OCI-M2 (cell line): ENCODE results near the gene MECR.
"Not testable (repeated sequence)": the region's sequence is repeated elsewhere in the genome, so short reads cannot be mapped to it uniquely, and the experiment has no call there.

ENCODE experiments used
- DNase-seq: peaks from one replicate; lab custom pipeline; 2025; ENCODE audit not compliant: unreplicated experiment; lab: John Stamatoyannopoulos, UW

MECR gene

DNA sequence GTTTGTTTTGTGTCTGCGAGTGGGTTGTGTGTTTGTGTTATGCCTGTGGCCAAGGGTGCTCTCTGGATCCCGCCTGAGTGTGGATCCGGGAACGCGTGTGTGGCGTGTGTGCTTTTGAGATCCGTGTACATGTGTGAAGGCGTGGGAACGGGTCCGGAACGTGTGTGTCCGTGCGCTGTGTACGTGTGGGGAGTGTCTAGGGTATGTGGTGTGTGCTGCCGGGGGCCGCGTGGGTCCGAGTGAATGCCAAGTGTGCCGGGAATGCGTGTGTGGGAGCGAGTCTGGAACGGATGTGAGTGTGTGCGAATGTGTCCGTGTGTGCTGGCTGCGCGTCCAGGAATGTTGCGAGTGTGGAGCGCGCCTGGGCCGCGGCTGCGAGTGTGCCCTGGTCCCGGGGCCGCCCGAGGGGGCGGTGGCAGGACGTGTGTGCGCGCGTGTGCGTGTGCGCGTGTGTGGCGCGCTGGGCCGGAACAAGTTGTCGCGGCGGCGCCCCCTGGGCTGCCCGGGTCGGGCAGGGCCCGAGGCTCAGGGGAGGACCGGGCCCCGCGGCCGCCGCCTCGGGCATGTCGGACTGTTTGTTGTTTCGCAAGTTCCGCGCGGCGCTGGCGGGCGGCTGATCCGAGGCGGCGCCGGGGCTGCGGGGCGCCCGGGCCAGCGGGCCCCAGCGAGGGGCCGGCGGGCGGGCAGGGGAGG is 6.5 kb upstream of the MECR start:
- DNase-seq, result no peak

DNA sequence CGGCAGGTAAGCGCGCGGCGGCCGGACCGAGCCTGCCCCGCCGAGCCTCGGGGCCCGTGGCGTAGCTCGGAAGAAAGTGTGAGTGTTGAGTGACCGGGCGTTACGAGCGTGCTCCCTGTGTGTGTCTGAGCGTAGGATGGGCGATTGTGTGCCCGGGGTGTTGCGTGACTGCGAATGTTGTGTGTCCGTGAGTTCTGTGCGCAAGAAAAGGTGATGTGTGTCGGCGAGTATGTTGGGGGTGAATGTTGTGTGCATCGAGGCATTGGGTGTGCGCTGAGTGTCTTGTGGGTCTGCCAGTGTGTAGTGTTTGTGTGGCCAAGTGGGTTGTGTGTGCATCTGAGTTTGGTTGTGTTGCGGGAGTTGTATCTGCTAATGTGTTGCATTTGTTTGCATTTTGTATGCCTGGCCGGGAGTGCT is 6.0 kb upstream of the MECR start:
- no peak for DNase-seq

- DNase-seq, result no peak
These were observed 5.4 kb upstream of the MECR start, which contains the start of gene PTPRU for GRCh38 chr1:29235955-29236711. TSS of gene PTPRU (plus strand) at chr1:29236522. CDS start at chr1:29236645, 123 bp downstream.

DNA sequence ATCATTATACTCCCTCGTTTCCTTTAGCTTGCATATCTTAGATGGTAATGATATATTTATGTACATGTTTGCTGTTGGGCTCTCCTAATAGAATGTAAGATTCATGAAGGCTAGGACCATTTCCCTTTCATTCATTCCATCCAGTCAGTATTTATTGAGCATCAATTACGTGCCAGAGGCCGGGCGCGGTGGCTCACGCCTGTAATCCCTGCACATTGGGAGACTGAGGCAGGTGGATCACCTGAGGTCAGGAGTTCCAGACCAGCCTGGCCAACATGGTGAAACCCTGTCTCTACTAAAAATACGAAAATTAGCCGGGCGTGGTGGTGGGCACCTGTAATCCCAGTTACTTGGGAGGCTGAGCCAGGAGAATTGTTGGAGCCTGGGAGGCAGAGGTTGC is 4.1 kb upstream of the MECR start:
- not testable (repeated sequence) for DNase-seq

DNA sequence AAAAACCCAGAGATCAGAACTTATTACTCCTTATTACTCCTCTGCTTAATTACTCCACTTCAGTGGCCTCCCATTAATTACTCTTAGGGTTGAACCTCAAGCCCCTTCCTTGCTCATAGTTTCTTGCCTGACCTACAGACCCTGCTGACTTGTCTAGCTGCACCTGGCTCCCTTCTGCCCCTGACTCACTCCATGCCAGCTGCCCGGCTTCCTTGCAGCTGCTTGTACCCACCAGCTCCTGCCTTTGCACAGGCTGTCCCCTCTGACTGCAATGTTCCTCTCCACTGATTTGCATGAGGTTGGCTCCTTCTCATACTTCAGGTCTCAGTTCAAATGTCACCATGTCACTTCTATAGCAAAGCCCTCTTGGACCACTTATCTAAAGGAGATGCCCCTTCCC is 3.7 kb upstream of the MECR start:
- DNase-seq, result no peak

- DNase-seq, result no peak
These were observed 3.0 kb upstream of the MECR start for GRCh38 chr1:29233693-29234092.

DNA sequence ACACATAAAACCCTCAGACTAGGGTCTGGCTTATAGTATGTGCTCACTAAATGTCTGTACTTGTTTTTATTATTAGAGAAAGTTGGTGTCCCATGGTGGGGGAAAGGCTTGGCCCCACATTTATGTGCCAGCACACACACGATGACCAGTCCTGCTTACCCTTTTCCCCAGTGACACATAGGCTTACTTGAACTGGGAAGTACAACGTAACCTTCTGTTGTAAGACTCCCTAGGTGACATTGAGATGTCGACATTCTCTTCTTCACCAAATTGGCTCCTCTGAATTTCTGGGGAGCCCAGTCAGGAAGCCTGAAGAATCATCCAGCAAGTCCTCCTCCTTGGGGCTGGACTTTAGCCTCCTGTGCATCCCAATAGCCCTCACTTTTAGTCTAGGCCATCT is 1.7 kb upstream of the MECR start:
- no peak for DNase-seq

GRCh38 chr1:29230204-29230552 is 556 bp downstream of the MECR start:
- no peak for DNase-seq

DNA sequence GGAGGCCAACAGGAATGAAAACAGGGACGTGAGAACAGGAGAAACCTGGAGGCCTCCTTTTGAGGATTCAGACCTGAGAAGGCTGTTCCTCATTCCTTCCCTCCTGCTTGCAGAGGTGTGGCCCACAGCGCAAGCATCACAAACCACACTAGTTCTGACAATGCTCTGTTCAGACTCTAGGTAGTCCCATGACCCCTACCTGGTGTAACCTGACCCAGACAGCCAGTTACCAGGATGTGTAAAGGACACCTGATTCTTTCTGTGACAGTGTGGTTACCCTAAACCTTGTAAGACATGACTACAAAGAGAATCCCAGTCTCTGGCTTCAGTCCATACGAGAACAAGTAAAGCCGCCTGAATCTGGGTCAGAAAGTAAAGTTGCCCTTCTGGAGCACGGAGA is 3.2 kb downstream of the MECR start:
- DNase-seq, result no peak

DNA sequence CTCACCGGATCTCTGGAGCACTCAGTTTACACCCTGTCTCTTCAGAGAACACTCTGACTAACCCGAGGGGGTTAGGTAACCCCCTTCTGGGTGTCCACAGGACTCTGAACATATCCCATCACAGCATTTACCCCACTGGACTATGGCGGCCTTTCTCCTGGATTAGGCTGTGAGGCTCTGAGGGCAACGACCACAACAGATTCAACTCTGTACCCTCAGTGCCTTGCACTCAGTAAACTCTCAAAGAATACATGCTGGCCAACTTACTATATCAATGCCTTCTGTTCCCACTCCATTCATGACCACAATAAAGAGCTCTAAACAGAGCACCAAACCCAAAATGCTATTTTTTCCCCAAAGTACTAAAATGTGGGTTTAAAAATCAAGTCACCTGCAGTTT is 5.4 kb downstream of the MECR start:
- no peak for DNase-seq

- no peak for DNase-seq
These were observed 6.3 kb downstream of the MECR start for GRCh38 chr1:29224356-29224837.

DNA sequence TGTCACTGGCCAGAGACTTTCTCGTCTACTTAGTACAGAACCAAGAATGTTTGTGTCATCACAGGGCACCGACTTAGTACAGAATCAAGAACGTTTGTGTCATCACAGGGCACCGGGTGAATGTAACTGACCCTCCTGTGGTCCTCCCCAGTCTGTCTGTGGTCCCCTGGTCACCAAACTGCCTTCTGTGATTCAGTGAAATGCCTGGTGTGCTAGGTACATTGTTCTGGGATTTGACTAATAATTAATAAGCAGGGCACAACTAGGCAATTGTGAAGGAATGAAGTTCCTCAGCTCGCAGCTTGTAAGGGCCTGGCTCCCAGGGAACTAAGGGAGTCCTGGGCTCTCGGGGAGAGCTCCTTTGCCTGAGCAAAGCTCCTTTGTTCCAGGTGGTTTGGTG is 7.2 kb downstream of the MECR start:
- no peak for DNase-seq

DNA sequence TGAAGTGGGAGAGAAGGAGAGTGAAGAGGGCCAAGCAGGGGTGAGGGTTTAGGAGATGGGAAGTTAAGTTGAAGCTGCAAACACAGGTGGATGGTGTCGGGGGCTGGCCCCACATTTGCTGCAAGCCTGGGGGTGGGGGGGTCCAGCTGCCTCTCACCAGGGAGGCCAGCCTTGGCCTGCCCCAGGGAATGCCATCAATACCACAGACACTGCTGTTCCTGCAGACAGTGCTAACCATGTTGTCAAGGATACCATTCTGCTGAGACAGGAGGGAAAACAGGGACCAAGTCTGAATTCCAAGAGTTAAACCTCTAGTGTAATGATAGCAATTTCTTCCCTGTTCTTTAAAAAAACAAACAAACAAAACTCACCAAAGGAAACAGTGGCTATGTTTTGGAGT is 8.0 kb downstream of the MECR start:
- no peak for DNase-seq

GRCh38 chr1:29222260-29222659 is 8.5 kb downstream of the MECR start:
- not testable (repeated sequence) for DNase-seq

DNA sequence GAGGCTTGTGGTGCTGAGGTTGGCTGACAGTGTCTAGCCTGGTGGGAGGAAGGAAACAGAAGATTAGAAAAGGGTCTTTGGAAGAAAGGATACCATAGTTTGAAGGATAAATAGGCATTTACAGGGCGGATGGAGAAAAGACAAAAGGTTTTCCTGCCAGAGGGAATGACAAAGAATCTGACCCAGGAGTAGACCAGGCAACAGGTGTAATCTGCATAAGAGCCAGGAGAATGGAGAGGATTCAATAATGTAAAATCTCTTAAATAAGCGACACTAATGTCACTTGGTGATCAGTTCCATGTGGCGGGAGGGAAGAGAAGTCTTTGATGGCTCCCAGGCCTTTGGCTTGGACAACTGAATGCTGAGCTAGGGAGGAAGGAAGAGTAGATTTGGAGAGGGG is 9.4 kb downstream of the MECR start:
- DNase-seq, result no peak

DNA sequence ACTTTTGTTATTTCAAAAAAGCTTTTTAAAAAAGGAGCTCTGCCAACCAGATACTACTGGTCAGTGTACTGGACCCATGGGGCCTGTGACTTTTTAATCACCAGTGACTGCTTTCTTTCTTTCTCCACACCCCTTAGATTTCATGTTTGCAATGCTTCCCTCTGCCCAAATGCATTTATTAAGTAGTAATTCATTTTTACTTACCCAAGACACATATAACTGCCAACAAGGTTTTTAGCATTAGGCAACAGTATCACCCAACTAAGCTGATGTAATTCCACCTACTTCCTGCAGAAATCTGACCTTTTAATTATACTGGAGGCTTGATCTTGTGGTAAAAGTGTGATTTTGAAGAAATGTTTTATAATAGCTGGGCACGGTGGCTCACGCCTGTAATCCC is 12.5 kb downstream of the MECR start:
- DNase-seq, result no peak

DNA sequence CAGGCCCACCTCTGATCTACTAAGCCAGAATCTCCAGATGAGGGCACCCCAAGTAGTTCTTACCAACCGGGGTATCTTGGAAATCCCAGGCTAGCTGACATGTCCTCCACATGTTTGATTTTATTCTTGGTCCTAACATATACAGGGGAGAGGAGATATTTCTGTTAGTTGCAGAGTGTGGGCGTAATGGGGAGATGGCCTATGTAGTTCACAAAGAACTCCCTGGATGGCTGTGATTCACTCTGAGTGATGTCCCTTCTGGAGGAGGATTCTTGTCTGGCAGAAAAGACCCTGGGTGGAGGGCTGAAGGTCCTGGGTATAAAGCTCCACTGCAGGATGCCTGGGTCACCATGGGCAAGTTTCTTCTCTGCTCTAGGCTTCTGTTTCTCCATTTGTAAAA is 13.1 kb downstream of the MECR start:
- no peak for DNase-seq

DNA sequence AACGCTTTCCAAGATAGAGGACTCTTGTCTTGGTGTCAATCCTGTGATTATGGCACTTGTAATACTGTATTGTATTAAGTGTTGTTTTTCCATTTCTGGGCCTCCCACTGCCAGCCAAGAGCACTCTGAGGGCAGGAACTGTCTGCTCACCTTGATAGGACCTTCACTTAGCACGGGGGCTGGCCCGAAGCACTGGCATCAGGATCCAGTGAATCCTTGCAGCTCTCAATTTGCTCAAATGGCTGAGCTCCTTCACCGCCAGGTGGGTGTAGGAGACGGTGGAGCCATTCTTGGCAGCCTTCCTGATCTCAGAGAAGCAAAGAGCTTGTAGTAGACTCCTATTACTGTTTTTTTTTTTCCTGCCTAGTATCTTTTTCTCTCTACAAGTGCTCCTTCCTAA is 17.7 kb downstream of the MECR start:
- DNase-seq, result no peak

- no peak for DNase-seq
These were observed 19.4 kb downstream of the MECR start for GRCh38 chr1:29211086-29212030.

DNA sequence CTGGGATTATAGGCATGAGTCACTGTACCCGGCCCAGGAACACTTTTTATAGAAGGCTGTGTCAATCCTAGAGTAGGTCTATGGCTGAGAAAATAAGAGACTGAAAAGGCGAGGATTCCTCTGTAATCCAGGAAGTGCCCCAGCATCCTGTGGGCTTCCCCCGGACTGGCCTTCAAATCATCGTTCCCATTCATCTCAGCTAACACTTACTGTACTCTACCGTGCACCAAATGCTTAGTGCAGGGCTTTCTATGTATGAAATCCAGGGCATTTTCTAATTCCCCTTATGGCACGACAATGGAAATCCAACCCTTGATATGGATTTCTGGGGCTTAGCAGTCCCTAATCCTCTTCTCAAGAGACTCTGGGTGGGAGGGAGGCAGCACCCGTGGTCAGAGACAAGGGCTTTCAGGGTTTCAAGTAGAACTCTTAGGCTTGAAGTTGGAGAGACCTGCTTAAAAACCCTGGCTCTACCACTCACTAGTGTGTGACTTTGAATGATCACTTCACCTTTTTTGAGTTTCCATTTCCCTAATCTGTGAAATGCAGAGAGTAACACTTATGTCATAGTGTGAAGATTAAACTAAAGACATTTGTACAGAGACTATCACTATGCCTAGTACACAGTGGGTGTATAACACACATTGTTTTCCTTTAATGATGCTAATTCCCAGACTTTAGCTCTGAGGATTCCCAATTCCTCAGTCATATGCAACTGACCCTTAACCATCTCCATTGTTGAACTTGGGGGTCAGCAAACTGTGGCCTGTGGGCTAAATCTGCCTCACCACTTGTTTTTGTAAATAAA is 20.3 kb downstream of the MECR start:
- no peak for DNase-seq

- no peak for DNase-seq
These were observed 21.6 kb downstream of the MECR start for GRCh38 chr1:29209173-29209572.
